Activated CD4-positive, alpha-beta T cell treated with anti-CD3 and anti-CD28 coated beads for 36 hours (primary cell): ENCODE data around the gene PRKCE. TPM values are rescaled to one million over a fixed set of nuclear protein-coding genes. Genes with fewer than 3 reads are reported as not detected.

Source experiments
- ATAC-seq: fragments of 200-7000 bp; cut with Tn5 transposase; one replicate; pipeline ENCODE4 v1.10.0; 2021; ENCODE audit warnings: mild to moderate bottlenecking, moderate library complexity
- CTCF ChIA-PET: fragments of 350-600 bp; sonication (Branson Sonifier 250); formaldehyde crosslinking; loops from one replicate; lab custom pipeline; 2021; ENCODE audit warnings: antibody characterized with exemption; lab: Charles Lee
- POLR2A ChIA-PET: fragments of 350-600 bp; sonication (Branson Sonifier 250); formaldehyde crosslinking; loops from one replicate; lab custom pipeline; 2021; ENCODE audit warnings: antibody characterized with exemption, inconsistent platforms; lab: Charles Lee
- DNase-seq: peaks from one replicate; pipeline ENCODE4 v3.0.0-alpha.2; 2020
- H3K27ac Mint-ChIP-seq: one replicate; pipeline ENCODE4 v1.8.0; 2021; ENCODE audit warnings: mixed read lengths
- H3K27me3 Mint-ChIP-seq: one replicate; pipeline ENCODE4 v1.8.0; 2021; ENCODE audit warnings: mixed read lengths
- H3K36me3 Mint-ChIP-seq: one replicate; pipeline ENCODE4 v1.8.0; 2021; ENCODE audit warnings: low read depth, mixed read lengths
- H3K4me1 Mint-ChIP-seq: one replicate; pipeline ENCODE4 v1.8.0; 2021; ENCODE audit warnings: mixed read lengths
- H3K4me3 Mint-ChIP-seq: one replicate; pipeline ENCODE4 v1.8.0; 2021; ENCODE audit warnings: mild to moderate bottlenecking, moderate library complexity, mixed read lengths
- H3K9me3 Mint-ChIP-seq: one replicate; pipeline ENCODE4 v1.8.0; 2021; ENCODE audit warnings: low read depth, mixed read lengths
- intact Hi-C, 2 experiments: fragments of 100-400 bp; cut with DNase I in 1 of 2; cut with micrococcal nuclease in 1 of 2; formaldehyde crosslinking; loops; one replicate each; pipeline versions ENCODE4 v1.14.2 to v1.15.1; 2022 to 2024; cut with DNase I, micrococcal nuclease
- total RNA-seq, 2 experiments: library from RNA; stranded (reverse); gene quantifications; one replicate each; pipeline ENCODE4 v1.2.3, GENCODE V29; 2021

The PRKCE gene
- total RNA-seq, 2 experiments from 2014 or later: 9.0 to 13.2 TPM

DNA sequence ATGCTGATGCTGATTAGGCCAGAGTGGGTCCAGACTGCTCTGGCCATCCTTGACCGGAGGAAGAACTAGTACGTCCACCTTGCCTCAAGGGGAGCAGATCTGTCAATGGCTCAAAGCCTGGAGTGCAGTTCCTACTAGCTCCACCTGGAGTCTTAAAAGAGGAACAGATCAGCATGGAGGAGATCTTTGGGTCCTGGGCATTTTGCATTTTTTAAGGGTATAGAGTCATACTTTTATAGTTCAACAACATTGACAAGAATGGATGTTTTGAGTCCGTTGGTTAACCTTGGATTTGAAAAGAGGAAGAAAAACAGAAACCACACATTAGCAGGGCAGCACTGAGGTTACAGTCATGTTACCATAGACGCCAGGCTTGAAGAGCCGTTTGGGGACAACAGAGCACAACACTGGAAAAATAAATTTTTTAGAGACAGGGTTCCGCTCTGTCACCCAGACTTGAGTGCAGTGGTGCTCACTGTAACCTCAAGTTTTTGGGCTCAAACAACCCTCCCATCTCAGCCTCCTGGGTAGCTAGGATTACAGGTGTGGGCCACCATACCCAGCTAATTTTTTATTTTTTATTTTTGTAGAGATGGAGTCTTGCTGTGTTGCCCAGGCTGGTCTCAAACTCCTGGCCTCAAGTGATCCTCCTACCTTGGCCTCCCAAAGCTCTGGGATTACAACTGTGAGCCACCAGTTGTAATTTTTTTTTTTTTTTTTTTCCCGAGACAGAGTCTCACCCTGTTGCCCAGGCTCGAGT is 78.5 kb downstream of the PRKCE start:
- no peaks in the 10 kb centered on the region for H3K27me3 Mint-ChIP-seq
- H3K4me3 Mint-ChIP-seq: no peak overlapping the region
- no peaks in the 10 kb centered on the region for H3K36me3 Mint-ChIP-seq
- POLR2A ChIA-PET: no interaction called here
- ATAC-seq (no peak), DNase-seq (no peak)
- CTCF ChIA-PET: interaction anchor here (0.6 to 1.7 kb wide), 4 partner anchors 12 to 206 kb away, joined by 3 to 4 read pairs (median 4); no protein-coding TSS in a partner anchor
- H3K9me3 Mint-ChIP-seq: no peaks in the 10 kb centered on the region
- intact Hi-C loops: no loop called here
- no peaks in the 10 kb centered on the region for H3K4me1 Mint-ChIP-seq
- no peak overlapping the region for H3K27ac Mint-ChIP-seq

DNA sequence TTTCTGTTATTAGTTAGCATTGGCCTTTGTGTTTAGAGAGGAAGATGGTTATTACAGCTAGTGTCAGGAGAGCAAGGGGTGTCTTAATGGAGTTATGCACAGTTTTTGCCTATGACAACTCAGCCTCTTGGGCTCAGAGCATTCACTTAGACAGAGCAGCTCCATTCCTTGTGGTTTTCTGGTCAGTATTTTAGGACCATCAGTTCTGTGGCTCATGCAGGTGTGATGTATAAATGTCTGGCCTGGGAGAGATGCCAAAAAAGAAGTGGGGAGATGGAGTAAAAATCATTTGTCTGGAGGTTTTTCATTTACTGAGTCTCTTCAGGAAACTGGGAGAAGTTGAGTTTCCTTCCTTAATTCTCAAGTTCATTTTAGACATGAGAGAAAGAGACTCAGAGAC is 79.7 kb downstream of the PRKCE start:
- Mint-ChIP-seq H3K4me1 (no peaks in the 10 kb centered on the region), H3K4me3 (no peak overlapping the region), H3K36me3 (no peaks in the 10 kb centered on the region), H3K27ac (no peak overlapping the region), H3K27me3 (no peaks in the 10 kb centered on the region), H3K9me3 (no peaks in the 10 kb centered on the region)
- intact Hi-C loops: no loop called here
- POLR2A ChIA-PET: no interaction called here
- DNase-seq (no peak), ATAC-seq (no peak)
- CTCF ChIA-PET: interaction anchor here (0.6 to 1.7 kb wide), 2 partner anchors 27 to 259 kb away, joined by 4 read pairs; no protein-coding TSS in a partner anchor

DNA sequence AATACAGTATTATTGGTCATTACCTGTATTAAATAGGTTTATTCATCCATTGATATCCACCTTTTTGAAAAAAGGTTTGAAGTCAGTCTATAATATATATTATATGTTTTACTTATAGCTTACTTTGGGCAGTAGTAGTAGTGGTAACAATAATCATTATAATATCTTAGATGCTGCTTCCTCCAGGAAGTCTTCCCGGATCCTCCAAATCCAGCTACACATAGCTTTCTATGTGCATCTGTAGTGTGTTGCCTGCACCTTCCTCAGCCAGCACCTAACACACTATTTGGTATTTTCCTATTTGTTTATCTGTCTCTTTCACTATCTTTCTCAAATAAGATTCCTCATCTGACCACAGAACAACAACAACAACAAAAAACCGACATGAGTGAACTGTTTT is 81.0 kb downstream of the PRKCE start:
- no peak overlapping the region for H3K27ac Mint-ChIP-seq
- H3K9me3 Mint-ChIP-seq: no peaks in the 10 kb centered on the region
- intact Hi-C loops: no loop called here
- POLR2A ChIA-PET: no interaction called here
- H3K4me1 Mint-ChIP-seq: no peaks in the 10 kb centered on the region
- no peaks in the 10 kb centered on the region for H3K36me3 Mint-ChIP-seq
- no peak overlapping the region for H3K4me3 Mint-ChIP-seq
- H3K27me3 Mint-ChIP-seq: no peaks in the 10 kb centered on the region
- ATAC-seq: no peak
- DNase-seq: no peak
- CTCF ChIA-PET: interaction anchor here (0.7 to 1.6 kb wide), 2 partner anchors 11 to 684 kb away, joined by 3 to 4 read pairs; no protein-coding TSS in a partner anchor

DNA sequence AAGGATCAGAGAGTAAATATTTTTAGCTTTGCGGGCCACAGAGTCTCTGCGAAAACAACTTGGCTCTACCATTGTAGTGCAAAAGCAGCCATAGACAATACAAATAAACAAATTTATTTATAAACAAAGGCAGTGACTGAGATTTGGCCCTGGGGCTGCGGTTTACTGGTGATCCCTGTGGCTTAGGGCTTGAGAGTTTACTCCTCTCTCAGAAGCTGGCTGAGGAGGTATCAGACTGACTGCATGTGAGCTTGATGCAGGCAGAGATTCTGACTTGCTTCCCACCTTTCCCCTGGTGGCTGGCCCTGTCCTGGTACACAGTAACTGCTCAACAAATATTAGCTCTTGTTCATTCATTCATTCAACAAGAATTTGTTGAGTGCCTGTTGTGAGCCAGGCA is 81.5 kb downstream of the PRKCE start:
- Mint-ChIP-seq H3K4me1 (no peaks in the 10 kb centered on the region), H3K27ac (no peak overlapping the region), H3K9me3 (no peaks in the 10 kb centered on the region), H3K4me3 (no peak overlapping the region), H3K27me3 (no peaks in the 10 kb centered on the region), H3K36me3 (no peaks in the 10 kb centered on the region)
- intact Hi-C loops: no loop called here
- ChIA-PET POLR2A (interaction anchor here (0.7 kb wide), 1 partner anchor 10 kb away, joined by 3 read pairs; no protein-coding TSS in a partner anchor), CTCF (interaction anchor here (0.6 to 1.6 kb wide), 3 partner anchors 12 to 684 kb away, joined by 3 to 4 read pairs (median 3); no protein-coding TSS in a partner anchor)
- ATAC-seq (no peak), DNase-seq (no peak)

DNA sequence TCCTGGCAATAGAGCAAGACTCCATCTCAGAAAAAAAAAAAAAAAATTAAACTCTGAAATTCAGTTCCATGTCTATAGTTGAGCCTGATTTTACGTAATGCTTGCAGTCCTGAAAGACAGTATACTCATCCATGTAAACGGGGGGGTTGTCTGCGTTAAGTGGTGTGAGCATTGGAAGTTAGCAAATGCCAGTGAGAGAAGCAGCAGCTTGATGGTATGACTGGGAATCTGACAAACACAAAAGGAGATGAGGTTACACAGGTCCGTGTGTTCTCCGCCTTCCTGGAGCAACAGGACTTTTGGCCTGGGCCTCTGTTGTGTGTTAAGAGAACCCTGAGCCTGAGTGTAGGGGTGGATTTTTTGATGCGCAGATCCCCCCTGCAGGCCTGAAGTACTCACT is 82.9 kb downstream of the PRKCE start:
- POLR2A ChIA-PET: no interaction called here
- CTCF ChIA-PET: interaction anchor here (0.6 kb wide), 1 partner anchor 10 kb away, joined by 4 read pairs; no protein-coding TSS in a partner anchor
- DNase-seq (no peak), ATAC-seq (no peak)
- intact Hi-C loops: no loop called here
- Mint-ChIP-seq H3K4me3 (no peak overlapping the region), H3K36me3 (no peaks in the 10 kb centered on the region), H3K4me1 (no peaks in the 10 kb centered on the region), H3K27me3 (no peaks in the 10 kb centered on the region), H3K27ac (no peak overlapping the region), H3K9me3 (no peaks in the 10 kb centered on the region)

DNA sequence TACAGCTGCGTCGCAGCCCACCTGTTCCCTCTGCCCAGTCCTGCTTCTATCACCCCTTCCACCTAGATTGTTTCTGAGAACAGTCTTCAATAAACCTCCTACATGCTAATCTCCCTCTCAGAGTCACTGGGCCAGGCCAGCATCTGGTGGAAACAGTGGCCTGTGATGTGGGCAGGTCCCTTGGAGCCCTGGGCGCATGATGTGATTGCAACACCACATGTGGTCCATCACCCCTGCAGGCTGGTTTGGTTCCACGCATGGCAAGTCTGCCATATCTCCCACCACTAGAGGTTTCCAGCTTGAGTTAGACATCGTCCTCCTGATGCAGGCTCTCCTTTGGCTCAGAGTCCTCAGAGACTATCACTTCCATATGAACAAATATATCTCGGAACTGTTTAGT is 83.5 kb downstream of the PRKCE start:
- DNase-seq (no peak), ATAC-seq (no peak)
- peaks cover 3% of the 10 kb centered on the region for H3K4me1 Mint-ChIP-seq
- no peaks in the 10 kb centered on the region for H3K27me3 Mint-ChIP-seq
- no peaks in the 10 kb centered on the region for H3K36me3 Mint-ChIP-seq
- no peak overlapping the region for H3K27ac Mint-ChIP-seq
- no peak overlapping the region for H3K4me3 Mint-ChIP-seq
- H3K9me3 Mint-ChIP-seq: no peaks in the 10 kb centered on the region
- ChIA-PET CTCF (no interaction called here), POLR2A (no interaction called here)
- intact Hi-C loops: no loop called here

DNA sequence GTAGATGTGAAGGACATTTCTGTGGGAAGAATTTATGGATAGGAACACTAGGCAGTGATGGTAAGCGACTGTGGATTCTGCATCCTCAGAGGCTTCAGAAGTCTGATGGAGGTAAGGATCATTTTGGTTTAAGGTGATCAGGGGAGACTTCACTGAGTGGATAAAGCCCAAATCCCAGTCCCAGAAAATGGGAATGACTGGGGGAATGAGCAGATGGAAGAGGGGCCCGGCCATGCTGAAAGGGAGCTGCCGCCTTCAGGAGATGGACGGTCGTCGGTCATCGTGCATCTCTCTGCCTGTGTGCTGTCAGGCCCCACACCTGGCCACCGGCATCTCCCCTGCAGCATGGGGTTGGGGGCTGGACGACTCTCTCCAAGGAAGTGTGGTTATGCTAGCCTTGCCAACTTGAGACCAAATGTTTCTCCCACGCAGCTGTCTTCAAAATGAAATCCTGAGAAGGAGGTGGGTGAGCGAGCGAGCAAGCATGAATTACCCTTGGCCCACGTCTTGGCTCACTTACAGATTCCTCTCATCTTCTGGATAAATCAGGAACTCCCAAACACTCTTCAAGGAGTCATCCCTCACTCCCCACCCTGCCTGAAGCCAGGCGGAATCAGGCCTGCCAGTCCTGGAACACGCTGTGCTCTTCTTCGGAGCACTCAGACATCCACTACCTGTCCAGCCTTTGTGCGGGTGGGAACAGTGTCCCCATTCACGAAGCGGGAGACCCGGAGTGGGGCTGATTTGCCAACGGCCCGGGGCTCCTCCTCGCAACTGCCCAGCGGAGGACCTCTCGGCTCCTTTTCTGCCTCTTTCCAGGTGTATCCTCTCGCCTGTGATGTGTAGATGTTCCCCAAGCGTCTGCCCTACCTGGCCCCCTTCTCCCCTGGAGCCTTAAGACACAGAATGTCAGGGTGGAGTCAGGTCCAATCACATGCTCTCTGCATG is 85.6 kb downstream of the PRKCE start:
- Mint-ChIP-seq H3K27me3 (no peaks in the 10 kb centered on the region), H3K4me3 (no peak overlapping the region), H3K36me3 (no peaks in the 10 kb centered on the region), H3K27ac (no peak overlapping the region), H3K9me3 (no peaks in the 10 kb centered on the region), H3K4me1 (peaks cover 3% of the 10 kb centered on the region)
- CTCF ChIA-PET: no interaction called here
- POLR2A ChIA-PET: no interaction called here
- ATAC-seq (no peak), DNase-seq (no peak)
- intact Hi-C loops: no loop called here

DNA sequence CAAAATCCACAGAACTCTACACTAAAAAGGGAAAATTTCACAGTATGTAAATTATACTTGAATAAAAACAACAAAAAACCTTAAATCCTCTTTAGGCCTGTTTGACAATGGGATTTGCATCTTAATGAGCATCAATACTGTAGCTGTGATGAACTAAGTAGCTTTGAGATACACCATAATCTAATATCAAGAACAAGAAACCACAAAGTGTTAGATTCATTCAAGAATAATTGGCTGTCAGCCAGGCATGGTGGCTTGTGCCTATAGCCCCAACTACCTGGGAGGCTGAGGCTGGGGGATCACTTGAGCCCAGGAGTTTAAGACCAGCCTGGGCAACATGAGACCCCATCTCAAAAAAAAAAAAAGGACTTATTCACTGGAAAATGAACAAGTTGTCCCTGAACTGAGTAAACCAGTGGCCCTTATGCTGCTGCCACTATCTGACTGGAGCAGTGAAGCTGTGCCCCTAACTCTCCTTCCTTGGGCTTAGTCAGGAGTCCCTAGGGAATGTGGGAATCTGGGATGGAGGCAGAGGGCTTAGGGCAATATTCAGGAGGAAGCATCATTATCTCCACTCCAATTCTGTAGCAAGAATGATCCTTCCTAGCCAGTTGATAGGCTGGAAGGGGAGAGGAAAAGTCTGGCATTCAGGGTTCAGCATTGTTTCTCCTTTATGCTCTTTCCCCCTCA is 88.5 kb downstream of the PRKCE start:
- Mint-ChIP-seq H3K36me3 (no peaks in the 10 kb centered on the region), H3K9me3 (no peaks in the 10 kb centered on the region), H3K27ac (no peak overlapping the region), H3K27me3 (no peaks in the 10 kb centered on the region), H3K4me3 (no peak overlapping the region), H3K4me1 (peaks cover 3% of the 10 kb centered on the region)
- ChIA-PET CTCF (interaction anchor here (0.6 to 0.9 kb wide), 2 partner anchors 27 to 149 kb away, joined by 4 to 5 read pairs; no protein-coding TSS in a partner anchor), POLR2A (interaction anchor here (0.7 kb wide), 1 partner anchor 9 kb away, joined by 6 read pairs; no protein-coding TSS in a partner anchor)
- peak; percentile 51 for ATAC-seq
- intact Hi-C loops: no loop called here
- DNase-seq: peak; percentile 32

DNA sequence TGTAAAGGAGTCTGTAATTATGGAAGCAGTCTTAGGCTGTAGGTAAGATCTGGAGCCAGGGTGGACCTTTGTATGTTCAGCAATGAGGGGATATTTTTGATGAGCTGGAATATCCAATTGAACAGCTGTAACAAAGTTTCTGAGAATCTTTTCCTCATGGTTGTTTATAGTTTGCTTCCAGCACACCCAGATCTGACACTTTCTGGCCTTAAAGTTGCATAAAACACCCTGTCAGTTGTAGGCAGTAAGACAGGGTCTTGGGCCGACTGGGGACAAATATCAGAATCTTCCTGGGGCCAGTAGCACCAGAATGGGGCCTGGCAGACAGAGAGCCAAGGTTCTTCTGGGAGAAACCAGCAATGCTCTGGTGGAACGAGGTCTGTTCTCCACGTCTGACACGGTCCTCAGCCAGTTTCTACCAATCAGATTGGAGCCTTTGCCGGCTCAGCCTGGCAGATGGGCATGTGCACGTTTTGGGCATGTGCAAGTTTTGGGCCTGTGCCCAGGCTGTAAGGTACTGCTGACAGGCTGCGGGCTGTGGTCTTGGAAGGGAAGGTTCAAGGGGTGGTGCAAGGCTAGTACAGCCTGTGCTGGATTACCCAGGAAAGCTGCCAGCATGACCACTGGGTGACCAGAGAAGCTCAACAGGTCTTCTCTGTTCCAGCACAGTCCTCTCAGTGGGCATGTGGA is 89.8 kb downstream of the PRKCE start:
- ChIA-PET CTCF (interaction anchor here (0.6 to 1.1 kb wide), 2 partner anchors 15 to 37 kb away, joined by 3 to 5 read pairs; no protein-coding TSS in a partner anchor), POLR2A (no interaction called here)
- H3K4me3 Mint-ChIP-seq: no peak overlapping the region
- ATAC-seq (no peak), DNase-seq (no peak)
- peaks cover 3% of the 10 kb centered on the region for H3K4me1 Mint-ChIP-seq
- no peak overlapping the region for H3K27ac Mint-ChIP-seq
- H3K27me3 Mint-ChIP-seq: no peaks in the 10 kb centered on the region
- no peaks in the 10 kb centered on the region for H3K36me3 Mint-ChIP-seq
- H3K9me3 Mint-ChIP-seq: no peaks in the 10 kb centered on the region
- intact Hi-C loops: no loop called here

DNA sequence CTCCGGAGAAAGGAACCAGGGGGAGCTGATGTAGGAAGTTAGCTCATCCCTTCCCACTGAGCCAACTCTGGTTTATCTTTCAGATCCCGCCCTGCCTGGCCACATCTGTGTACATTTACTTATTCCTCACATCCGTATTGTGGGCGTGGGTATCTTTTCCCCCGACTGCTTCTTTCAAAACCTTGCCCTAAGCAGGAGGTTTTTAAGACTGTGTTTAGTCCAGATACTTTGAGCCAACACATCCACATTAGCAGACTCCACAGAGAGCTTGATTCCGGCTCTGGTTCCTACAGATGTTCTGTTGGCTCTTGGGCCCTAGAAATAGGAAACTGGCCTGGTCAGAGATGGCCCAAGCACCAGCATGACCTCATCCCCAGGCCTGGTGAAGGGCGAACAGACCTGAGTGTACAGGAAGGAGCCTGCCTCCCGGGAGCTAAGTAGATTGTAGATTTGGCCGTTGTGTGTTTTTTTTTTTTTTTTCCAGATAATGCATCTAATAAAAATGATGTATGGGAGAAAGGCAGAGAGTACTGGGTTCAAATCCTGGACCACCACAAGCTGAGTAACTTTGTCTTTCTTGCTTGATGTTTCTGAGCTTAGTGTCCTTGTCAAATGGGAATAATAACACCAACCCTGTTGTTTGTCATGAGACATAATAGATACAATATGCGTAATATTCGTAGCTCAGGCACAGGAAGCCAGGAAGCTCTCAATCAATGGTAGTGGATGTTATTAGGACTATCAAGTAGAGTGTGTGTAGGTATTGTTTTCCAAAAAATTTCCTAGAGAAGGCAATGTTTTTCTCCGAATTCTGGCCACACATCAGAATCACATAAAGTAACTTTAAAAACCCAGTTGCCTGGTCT is 92.3 kb downstream of the PRKCE start:
- Mint-ChIP-seq H3K27ac (no peak overlapping the region), H3K4me3 (no peak overlapping the region), H3K9me3 (peaks cover 2% of the 10 kb centered on the region), H3K4me1 (peaks cover 3% of the 10 kb centered on the region), H3K36me3 (peaks cover 2% of the 10 kb centered on the region), H3K27me3 (no peaks in the 10 kb centered on the region)
- CTCF ChIA-PET: interaction anchor here (0.7 kb wide), 1 partner anchor 10 kb away, joined by 4 read pairs; no protein-coding TSS in a partner anchor
- ATAC-seq (no peak), DNase-seq (no peak)
- POLR2A ChIA-PET: no interaction called here
- intact Hi-C loops: no loop called here
